Measurements from ENCODE around the gene PGBD1. TPM values are rescaled to one million over a fixed set of nuclear protein-coding genes. Genes with fewer than 3 reads are reported as not detected.

The PGBD1 gene
- total and polyA plus RNA-seq, 2 of the 8 experiments (the other 6 are each of a cell fraction or from before 2014, with no cell fraction given) = 2.5 to 9.2 TPM

DNA sequence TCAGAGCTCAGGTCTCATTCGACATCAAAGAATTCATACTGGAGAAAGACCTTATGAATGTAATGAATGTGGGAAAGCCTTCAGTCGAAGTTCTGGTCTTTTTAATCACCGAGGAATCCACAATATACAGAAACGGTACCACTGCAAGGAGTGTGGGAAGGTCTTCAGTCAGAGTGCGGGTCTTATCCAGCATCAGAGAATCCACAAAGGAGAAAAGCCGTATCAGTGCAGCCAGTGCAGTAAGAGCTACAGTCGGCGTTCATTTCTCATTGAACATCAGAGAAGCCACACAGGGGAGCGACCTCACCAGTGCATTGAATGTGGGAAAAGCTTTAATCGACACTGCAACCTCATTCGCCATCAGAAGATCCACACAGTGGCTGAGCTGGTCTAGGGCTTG lies 48.6 kb upstream of the PGBD1 start:
- no peak overlapping the region for H2BK20ac ChIP-seq (ENCODE audit: low read length)
- H2BK15ac ChIP-seq (ENCODE audit: low read length) = no peak overlapping the region
- no peak overlapping the region for H3K23ac ChIP-seq (ENCODE audit: insufficient read length)
- WGBS, 2 experiments (ENCODE audit: extremely low coverage in 1 of 2, insufficient coverage in 1 of 2, insufficient read length in 1 of 2, insufficient replicate concordance in 2 of 2, low coverage in 1 of 2, low lambda C conversion rate in 2 of 2, missing lambda C conversion rate in 1 of 2) = 87% methylated on average over 11 of the region's 11 CpGs; no CpG with 5 or more reads in 1 of the 2 experiments
- H3K18ac ChIP-seq (ENCODE audit: extremely low read depth, low read length) = no peak overlapping the region
- no peak for TF ChIP-seq NANOG (IDR thresholded peaks at IDR 0.05; ENCODE audit: insufficient read depth, low read depth, low read length, poor library complexity, severe bottlenecking)
- no peak for TF ChIP-seq JUND (IDR thresholded peaks at IDR 0.05; ENCODE audit: low read length)
- DNase-seq (ENCODE audit: low read depth in 1 of 2, low spot score in 2 of 2) (no peak), FAIRE-seq (no peak)
- H2AFZ ChIP-seq (ENCODE audit: low read length) = no peak overlapping the region
- no peak overlapping the region for H3K27ac ChIP-seq (ENCODE audit: low read depth, low read length)
- CTCF ChIA-PET (ENCODE audit: partially characterized antibody) = no interaction called here
- no peak overlapping the region for H2BK12ac ChIP-seq (ENCODE audit: low read depth, low read length)
- H3K79me1 ChIP-seq (ENCODE audit: low read depth, low read length) = no peaks in the 10 kb centered on the region
- no peak overlapping the region for H4K5ac ChIP-seq (ENCODE audit: insufficient read length, low read depth, low read length)
- peaks cover 18 to 59% (median 39%) of the 10 kb centered on the region in 4 experiments for H3K36me3 ChIP-seq (ENCODE audit: control insufficient read depth in 2 of 4, insufficient read depth in 4 of 4, low read length in 3 of 4)
- H3K27me3 ChIP-seq (replicated peaks in 1 of 4; ENCODE audit: control insufficient read depth in 3 of 4, extremely low read depth in 1 of 4, insufficient read depth in 3 of 4, low read length in 3 of 4) = no peaks in the 10 kb centered on the region
- H4K20me1 ChIP-seq (replicated peaks in 1 of 2; ENCODE audit: control insufficient read depth in 1 of 2, insufficient read depth in 2 of 2, low read length in 2 of 2) = peaks cover 0 to 3% of the 10 kb centered on the region in 2 experiments
- H3K14ac ChIP-seq (ENCODE audit: insufficient read length) = no peak overlapping the region
- H3K4me2 ChIP-seq (ENCODE audit: insufficient read depth in 1 of 2, low read depth in 2 of 2, low read length in 2 of 2) = no peak overlapping the region
- no peak overlapping the region for H2BK120ac ChIP-seq (replicated peaks; ENCODE audit: low read depth, low read length)
- no peaks in the 10 kb centered on the region; the same call in 1 of the 2 replicates for H3K23me2 ChIP-seq (ENCODE audit: low read depth, low read length)
- no peak overlapping the region for H4K91ac ChIP-seq (replicated peaks; ENCODE audit: insufficient read length, low read length)
- H3K4me1 ChIP-seq (replicated peaks in 1 of 4; ENCODE audit: control insufficient read depth in 3 of 4, insufficient read depth in 4 of 4, low read length in 3 of 4) = no peaks in the 10 kb centered on the region; a peak in 1 of 7 replicates
- H3K9ac ChIP-seq (replicated peaks in 1 of 4; ENCODE audit: extremely low read depth in 1 of 4, low read depth in 3 of 4, low read length in 3 of 4) = no peak overlapping the region
- no peak overlapping the region for H2AK5ac ChIP-seq (ENCODE audit: low read depth, low read length)
- no peak overlapping the region for H3K4ac ChIP-seq (replicated peaks; ENCODE audit: insufficient read length, low read depth, low read length)
- no peak overlapping the region for H2BK5ac ChIP-seq (ENCODE audit: low read depth, low read length)
- no peak overlapping the region for H3K4me3 ChIP-seq (ENCODE audit: extremely low read depth in 1 of 4, insufficient read depth in 2 of 4, low read depth in 3 of 4, low read length in 4 of 4)
- H3K79me2 ChIP-seq (ENCODE audit: control insufficient read depth in 1 of 2, insufficient read depth in 2 of 2, low read length in 2 of 2) = no peaks in the 10 kb centered on the region
- H4K8ac ChIP-seq (ENCODE audit: extremely low read depth, insufficient read depth, low read length) = no peak overlapping the region
- no peak overlapping the region for H3K56ac ChIP-seq (replicated peaks; ENCODE audit: insufficient read length, low read depth, low read length)
- H3K9me3 ChIP-seq (ENCODE audit: insufficient read depth in 2 of 2, low read depth in 1 of 2, low read length in 1 of 2) = 0 out of 4 replicates have a peak, but pooled peaks cover 0 to 3% of the 10 kb centered on the region in 2 experiments
- POLR2A ChIA-PET (ENCODE audit: partially characterized antibody) = interaction anchor here (0.6 to 0.7 kb wide), 2 partner anchors 123 to 142 kb away, joined by 3 read pairs; no protein-coding TSS in a partner anchor

All from H1 (cell line).